ENCODE data around the gene SPNS3. TPM values are rescaled to one million over a fixed set of nuclear protein-coding genes. Genes with fewer than 3 reads are reported as not detected.
A peak's percentile ranks its signal among the peaks of the same experiment; 100 is the strongest.

SPNS3 gene
- total RNA-seq, 2 experiments from 2014 or later = 14.1 to 14.2 TPM

DNA sequence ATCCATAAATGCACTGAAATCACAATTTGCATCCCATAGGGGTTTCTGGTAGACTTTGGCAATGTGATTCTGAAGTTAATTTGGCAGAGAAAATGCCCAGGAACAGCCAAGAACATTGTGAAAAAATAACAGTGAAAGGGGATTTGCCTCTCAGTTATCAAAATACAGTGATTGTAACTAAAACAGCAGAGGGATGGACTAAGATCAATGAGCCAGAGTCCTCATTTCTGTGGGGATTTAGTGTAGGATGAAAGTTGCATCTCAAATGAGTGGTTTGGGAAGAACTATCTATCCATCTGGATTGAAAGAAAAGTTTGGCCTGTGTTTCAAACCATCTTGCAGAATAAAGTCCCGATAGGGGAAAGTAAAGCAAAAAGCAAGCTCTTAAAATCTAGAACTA is 93.4 kb downstream of the SPNS3 start:
- Mint-ChIP-seq H3K4me3 (no peak overlapping the region), H3K27me3 (peaks cover 12% of the 10 kb centered on the region), H3K4me1 (no peaks in the 10 kb centered on the region), H3K9me3 (no peaks in the 10 kb centered on the region), H3K27ac (no peak overlapping the region), H3K36me3 (ENCODE audit: low read depth) (no peaks in the 10 kb centered on the region)
- ChIA-PET POLR2A (no interaction called here), CTCF (interaction anchor here (0.9 kb wide), 1 partner anchor 30 kb away, joined by 3 read pairs; no protein-coding TSS in a partner anchor)
- DNase-seq = no peak

DNA sequence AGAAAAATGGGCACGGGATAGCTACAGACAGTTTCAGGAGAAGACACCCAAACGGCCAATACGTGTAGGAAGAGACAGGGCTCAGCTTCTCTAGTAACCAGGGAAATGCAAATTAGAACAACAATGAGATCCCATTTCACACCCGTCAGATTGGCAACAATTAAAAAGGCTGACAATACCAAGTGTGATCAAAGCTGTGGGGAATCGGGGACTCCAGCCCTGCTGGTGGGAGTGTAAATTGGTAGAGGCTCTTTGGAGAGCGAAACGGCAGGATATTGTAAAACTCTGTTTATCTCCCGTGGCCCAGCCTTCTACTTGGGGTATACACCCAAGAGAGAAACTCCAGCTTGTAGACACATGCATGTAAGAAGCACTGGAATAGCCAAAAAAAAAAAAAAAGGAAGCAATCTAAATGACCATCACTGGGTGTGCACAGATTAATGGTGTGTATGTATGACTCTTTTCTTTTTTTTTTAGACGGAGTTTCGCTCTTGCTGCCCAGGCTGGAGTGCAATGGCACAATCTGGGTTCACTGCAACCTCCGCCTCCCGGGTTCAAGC is 93.9 kb downstream of the SPNS3 start:
- peaks cover 13% of the 10 kb centered on the region for H3K27me3 Mint-ChIP-seq
- CTCF ChIA-PET = interaction anchor here (0.9 kb wide), 1 partner anchor 29 kb away, joined by 3 read pairs; no protein-coding TSS in a partner anchor
- POLR2A ChIA-PET = no interaction called here
- H3K9me3 Mint-ChIP-seq = no peaks in the 10 kb centered on the region
- no peaks in the 10 kb centered on the region for H3K4me1 Mint-ChIP-seq
- no peaks in the 10 kb centered on the region for H3K36me3 Mint-ChIP-seq (ENCODE audit: low read depth)
- no peak overlapping the region for H3K4me3 Mint-ChIP-seq
- H3K27ac Mint-ChIP-seq = no peak overlapping the region
- no peak for DNase-seq

DNA sequence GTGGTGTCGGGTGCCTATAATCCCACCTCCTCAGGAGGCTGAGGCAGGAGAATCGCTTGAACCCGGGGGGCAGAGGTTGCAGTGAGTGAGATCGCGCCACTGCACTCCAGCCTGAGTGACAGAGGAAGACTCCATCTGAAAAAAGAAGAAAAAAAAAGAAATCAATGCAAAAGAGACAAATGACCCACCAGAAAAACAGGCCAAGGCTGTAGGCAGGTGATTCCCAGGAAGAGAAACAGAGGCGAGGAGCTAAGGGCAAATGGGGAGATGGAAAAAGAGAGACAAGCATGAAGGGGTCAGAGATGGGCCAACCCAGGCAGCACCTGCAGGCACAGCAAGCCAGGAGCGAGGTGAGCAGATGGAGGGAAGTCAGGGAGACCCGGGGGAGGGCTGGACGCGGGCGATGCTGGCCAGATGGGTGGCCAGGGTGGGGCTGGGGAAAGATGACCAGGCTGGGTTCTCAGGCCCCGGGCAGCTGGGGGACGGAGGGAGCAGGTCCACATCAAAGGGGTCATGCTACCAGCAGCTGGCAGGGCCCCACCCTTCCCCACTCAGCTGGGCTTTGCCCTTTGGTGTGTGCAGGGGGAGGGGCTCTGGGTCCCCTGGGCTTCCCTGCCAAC is 95.9 kb downstream of the SPNS3 start:
- POLR2A ChIA-PET = no interaction called here
- CTCF ChIA-PET = no interaction called here
- Mint-ChIP-seq H3K4me1 (no peaks in the 10 kb centered on the region), H3K27me3 (peaks cover 16% of the 10 kb centered on the region), H3K4me3 (no peak overlapping the region), H3K36me3 (ENCODE audit: low read depth) (no peaks in the 10 kb centered on the region), H3K9me3 (no peaks in the 10 kb centered on the region), H3K27ac (no peak overlapping the region)
- no peak for DNase-seq

DNA sequence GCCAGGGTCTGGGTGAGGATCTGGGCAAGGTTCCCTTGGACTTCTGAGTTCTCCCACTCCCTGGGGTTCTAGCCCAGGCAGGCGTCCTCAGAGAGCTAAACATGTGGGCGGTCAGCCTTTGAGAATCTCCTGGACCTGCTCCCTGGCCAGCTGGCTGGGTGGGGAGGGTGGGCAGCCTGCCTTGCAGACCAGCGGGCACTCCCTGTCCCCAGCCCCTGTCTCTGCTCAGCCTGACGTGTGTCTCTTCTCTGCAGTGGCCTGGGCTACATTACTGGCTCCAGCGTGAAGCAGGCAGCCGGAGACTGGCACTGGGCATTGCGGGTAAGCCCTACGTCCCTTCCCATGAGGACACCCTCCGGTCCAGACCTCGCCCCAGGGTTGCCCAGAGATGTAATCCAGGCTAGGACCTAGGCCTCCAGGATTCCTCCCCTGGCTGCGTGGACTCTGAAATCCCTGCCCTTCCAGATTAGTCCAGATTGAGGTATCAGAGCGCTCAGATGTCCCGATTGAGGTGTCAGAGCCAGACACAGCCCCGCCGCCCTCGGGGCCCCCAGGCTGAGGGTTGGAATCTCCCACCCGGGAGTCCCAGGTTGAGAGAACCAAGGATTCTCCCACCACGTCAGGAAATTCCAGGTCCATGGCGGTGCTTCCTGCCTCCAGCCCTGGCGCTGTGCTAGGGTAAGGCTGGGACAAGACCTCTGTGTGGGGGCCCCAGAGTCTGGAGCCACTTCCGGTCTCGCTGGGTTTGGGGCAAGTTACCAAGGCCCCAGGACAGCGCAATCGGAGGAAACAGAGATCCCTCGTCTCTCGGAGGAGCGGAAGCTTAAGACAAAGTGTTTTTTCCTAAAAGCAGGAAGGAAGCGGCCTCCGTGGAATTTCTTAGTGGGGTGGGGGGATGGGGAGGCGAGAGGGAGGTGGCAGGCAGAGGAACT is 97.3 kb downstream of the SPNS3 start:
- Mint-ChIP-seq H3K9me3 (no peaks in the 10 kb centered on the region), H3K4me3 (no peak overlapping the region), H3K27me3 (peaks cover 13% of the 10 kb centered on the region), H3K36me3 (ENCODE audit: low read depth) (no peaks in the 10 kb centered on the region), H3K4me1 (no peaks in the 10 kb centered on the region), H3K27ac (no peak overlapping the region)
- ChIA-PET POLR2A (no interaction called here), CTCF (no interaction called here)
- no peak for DNase-seq

DNA sequence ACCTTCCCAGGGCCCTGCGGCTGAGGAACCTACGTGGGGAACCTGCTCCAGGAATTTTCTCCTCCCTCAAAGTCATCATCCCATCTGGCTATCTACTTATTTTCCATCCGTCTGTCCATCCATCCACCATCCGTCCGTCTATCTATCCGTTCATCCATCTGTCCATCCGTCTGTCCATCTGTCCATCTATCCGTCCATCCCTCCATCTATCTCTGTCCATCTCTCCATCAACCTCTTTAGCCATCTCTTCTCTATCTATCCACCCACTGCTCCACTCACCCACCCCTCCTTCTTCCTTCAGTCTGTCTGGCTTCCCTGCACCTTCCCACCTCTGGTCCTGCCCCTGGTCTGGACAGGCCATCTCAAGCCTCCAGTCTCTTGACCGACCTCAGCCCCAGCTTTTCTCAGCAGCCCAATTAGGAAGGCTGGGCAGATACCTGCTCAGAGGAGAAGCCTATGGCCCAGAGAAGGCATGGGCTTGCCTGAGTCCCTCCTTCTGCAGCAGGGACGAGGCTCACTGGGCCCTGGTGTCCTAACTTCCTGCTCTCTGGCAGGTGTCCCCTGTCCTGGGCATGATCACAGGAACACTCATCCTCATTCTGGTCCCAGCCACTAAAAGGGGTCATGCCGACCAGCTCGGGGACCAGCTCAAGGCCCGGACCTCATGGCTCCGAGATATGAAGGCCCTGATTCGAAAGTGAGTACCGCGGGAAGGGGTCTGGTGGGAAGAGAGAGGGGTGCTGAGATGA is 98.4 kb downstream of the SPNS3 start:
- H3K4me1 Mint-ChIP-seq = no peaks in the 10 kb centered on the region
- ChIA-PET CTCF (no interaction called here), POLR2A (no interaction called here)

DNA sequence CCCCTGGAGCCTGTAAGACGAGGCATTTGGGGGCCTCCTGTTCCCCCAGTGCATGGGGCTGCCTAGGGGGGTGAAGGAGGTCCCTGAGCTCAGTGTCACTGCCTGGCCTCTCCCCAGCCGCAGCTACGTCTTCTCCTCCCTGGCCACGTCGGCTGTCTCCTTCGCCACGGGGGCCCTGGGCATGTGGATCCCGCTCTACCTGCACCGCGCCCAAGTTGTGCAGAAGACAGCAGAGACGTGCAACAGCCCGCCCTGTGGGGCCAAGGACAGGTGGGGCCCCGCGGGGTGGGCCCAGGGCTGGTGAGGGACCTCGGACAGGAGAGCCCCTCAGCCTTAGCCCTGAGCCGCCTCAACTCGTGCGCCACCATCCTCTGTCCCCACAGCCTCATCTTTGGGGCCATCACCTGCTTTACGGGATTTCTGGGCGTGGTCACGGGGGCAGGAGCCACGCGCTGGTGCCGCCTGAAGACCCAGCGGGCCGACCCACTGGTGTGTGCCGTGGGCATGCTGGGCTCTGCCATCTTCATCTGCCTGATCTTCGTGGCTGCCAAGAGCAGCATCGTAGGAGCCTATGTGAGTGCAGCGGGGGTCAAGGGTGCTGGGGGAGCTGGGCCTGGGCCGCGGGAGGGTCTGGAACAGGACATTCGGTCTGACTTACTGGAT is 99.3 kb downstream of the SPNS3 start:
- H3K4me1 Mint-ChIP-seq = no peaks in the 10 kb centered on the region
- H3K27me3 Mint-ChIP-seq = peaks cover 10% of the 10 kb centered on the region
- H3K9me3 Mint-ChIP-seq = no peaks in the 10 kb centered on the region
- no peak overlapping the region for H3K4me3 Mint-ChIP-seq
- H3K36me3 Mint-ChIP-seq (ENCODE audit: low read depth) = no peaks in the 10 kb centered on the region
- no peak overlapping the region for H3K27ac Mint-ChIP-seq
- DNase-seq = no peak
- POLR2A ChIA-PET = no interaction called here
- CTCF ChIA-PET = no interaction called here

More for the DNA sequence above, 98.4 kb downstream of the SPNS3 start:
- H3K36me3 Mint-ChIP-seq (ENCODE audit: low read depth) = no peaks in the 10 kb centered on the region
- no peak for DNase-seq
- H3K4me3 Mint-ChIP-seq = no peak overlapping the region
- H3K27me3 Mint-ChIP-seq = peaks cover 10% of the 10 kb centered on the region
- no peak overlapping the region for H3K27ac Mint-ChIP-seq
- H3K9me3 Mint-ChIP-seq = no peaks in the 10 kb centered on the region

DNA sequence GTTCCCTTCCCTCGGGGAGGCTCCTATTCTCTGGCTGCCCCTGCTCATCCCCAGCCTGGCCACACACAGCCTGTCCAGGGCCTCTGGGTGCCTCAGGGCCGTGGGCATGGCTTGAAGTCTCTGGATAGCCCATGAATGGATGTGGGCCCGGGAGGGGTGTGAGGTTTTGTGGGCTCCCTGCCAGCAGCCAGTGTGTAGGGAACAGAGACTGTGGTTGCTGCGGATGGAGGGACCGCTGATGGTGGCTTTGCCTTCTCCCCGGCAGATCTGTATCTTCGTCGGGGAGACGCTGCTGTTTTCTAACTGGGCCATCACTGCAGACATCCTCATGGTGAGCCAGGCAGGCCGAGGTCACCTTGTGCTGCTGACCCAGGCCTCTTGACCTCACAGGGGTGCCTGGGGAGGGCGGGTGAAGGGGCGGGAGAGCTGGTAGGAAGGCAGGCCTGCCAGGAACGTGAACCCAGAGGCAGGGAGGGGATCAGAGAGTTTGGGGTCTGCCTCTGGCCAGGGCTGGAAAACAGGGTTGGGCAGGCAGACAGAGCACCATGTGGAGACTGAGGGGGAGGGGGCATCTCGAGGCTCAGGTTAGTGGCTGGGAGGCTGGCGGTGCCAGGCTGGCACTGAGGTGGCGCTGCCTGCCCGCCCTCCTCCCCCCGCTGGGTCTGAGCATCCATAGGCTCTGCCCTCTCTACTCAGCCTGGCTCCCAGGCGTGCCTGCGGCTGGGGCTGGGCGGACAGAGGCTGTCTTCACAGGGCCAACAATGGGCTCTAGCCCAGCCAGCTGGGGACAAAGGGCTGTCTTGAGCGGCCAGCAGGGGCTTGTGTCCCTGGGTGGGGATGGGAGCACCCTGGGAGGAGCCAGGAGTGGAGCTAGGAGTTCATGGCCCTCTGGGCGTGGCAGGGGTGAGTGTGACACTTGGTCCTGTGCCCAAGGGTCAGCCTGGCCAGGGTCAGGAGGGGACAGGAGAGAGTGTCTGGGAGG is 100.1 kb downstream of the SPNS3 start:
- ChIA-PET POLR2A (no interaction called here), CTCF (no interaction called here)
- no peaks in the 10 kb centered on the region for H3K4me1 Mint-ChIP-seq
- no peaks in the 10 kb centered on the region for H3K36me3 Mint-ChIP-seq (ENCODE audit: low read depth)
- H3K4me3 Mint-ChIP-seq = no peak overlapping the region
- peak; percentile 30 for DNase-seq
- H3K9me3 Mint-ChIP-seq = no peaks in the 10 kb centered on the region
- peaks cover 8% of the 10 kb centered on the region for H3K27me3 Mint-ChIP-seq
- H3K27ac Mint-ChIP-seq = no peak overlapping the region

DNA sequence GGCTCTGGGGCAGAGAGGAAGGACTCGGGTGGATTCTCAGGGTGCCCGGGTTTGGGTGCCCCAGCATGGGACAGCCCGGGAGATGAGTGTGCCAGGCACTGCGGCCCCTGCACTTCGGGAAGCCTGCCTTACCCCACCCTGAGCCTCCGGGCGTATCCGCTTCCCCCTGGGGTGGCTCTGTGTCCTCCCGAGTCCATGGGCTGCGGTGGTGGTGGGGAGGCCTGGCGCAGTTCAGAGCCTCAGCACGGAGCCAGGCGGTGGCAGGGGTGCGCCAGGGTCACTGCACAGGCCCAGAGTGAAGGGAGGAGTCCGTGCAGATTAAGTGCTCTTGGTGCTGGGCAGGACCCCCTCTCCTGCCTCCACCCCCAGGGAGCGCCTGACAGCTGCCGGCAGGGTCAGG is 100.8 kb downstream of the SPNS3 start:
- H3K4me3 Mint-ChIP-seq = no peak overlapping the region
- H3K27me3 Mint-ChIP-seq = peaks cover 8% of the 10 kb centered on the region
- no peaks in the 10 kb centered on the region for H3K9me3 Mint-ChIP-seq
- ChIA-PET POLR2A (no interaction called here), CTCF (no interaction called here)
- H3K36me3 Mint-ChIP-seq (ENCODE audit: low read depth) = peaks cover under 1% of the 10 kb centered on the region
- no peaks in the 10 kb centered on the region for H3K4me1 Mint-ChIP-seq
- DNase-seq = no peak
- H3K27ac Mint-ChIP-seq = no peak overlapping the region

DNA sequence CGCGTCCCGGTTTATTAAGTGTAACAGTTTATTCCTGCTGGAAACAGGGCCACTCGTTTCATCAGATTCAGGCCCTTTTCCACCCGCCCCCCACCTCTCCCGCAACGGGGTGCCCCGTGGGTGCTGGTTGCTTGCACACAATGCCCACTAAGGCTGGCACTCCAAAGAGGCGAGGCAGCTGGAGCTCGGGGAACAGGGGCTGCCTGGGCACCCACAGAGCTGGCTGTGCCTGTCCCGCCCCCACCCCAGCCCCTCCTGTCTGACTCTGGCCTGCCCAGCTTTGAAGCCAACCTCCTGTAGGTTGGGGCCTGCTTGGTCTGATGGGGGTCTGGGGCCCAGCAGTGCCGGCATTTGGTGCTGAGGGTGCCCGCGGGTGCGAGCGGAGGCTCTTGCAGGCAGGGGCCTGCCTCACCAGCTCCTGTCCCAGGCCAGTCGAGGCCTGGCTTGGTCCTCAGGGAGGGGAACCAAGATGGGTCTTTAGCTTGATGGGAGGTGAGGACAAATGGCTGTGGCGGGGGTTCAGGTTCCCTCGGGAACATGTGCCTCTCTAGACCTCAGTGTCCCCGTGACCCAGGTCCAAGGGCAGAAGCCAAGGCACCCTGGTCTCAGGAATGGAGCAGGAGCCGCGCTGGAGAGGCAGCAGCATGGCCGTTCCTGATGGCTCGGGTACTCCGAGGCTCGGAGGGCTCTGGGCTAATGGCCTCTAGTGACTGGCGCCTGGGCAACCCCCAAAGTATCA is 101.4 kb downstream of the SPNS3 start:
- POLR2A ChIA-PET = no interaction called here
- peaks cover 7% of the 10 kb centered on the region for H3K27me3 Mint-ChIP-seq

DNA sequence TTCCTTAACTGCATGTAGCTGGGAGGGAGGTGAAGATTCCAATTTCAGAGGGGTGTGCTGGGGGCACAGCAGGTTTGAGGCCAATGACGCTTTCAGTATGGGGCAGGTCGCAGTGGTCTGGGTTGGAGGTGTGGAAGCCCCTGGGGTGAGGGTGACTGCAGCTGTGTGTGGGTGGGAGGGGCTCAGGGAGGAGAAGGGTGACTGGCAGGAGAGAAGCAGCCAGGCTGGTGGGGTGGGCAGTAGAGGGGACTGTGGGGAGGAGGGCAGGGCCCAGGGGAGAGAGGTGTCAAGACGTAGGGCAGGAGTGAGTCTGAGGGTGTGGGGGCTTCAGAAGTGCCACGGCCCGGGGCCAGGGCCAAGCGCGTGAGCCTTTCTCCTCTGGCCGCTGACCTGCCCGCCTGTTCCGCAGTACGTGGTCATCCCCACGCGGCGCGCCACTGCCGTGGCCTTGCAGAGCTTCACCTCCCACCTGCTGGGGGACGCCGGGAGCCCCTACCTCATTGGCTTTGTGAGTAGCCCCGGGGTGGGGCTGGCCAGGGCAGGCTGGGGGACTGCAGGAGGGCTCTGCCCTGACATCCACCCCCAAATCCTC is 102.0 kb downstream of the SPNS3 start:
- no peak overlapping the region for H3K27ac Mint-ChIP-seq
- H3K36me3 Mint-ChIP-seq (ENCODE audit: low read depth) = peaks cover 4% of the 10 kb centered on the region
- CTCF ChIA-PET = interaction anchor here (1.6 kb wide), 1 partner anchor 115 kb away, joined by 3 read pairs; no protein-coding TSS in a partner anchor
- POLR2A ChIA-PET = no interaction called here
- peaks cover 7% of the 10 kb centered on the region for H3K27me3 Mint-ChIP-seq
- no peaks in the 10 kb centered on the region for H3K9me3 Mint-ChIP-seq
- H3K4me1 Mint-ChIP-seq = no peaks in the 10 kb centered on the region
- H3K4me3 Mint-ChIP-seq = no peak overlapping the region
- DNase-seq = no peak

More for the DNA sequence above, 101.4 kb downstream of the SPNS3 start:
- Mint-ChIP-seq H3K4me1 (no peaks in the 10 kb centered on the region), H3K27ac (no peak overlapping the region), H3K4me3 (no peak overlapping the region), H3K9me3 (no peaks in the 10 kb centered on the region), H3K36me3 (ENCODE audit: low read depth) (peaks cover 4% of the 10 kb centered on the region)
- no peak for DNase-seq
- CTCF ChIA-PET = interaction anchor here (1.6 kb wide), 1 partner anchor 114 kb away, joined by 3 read pairs; no protein-coding TSS in a partner anchor

DNA sequence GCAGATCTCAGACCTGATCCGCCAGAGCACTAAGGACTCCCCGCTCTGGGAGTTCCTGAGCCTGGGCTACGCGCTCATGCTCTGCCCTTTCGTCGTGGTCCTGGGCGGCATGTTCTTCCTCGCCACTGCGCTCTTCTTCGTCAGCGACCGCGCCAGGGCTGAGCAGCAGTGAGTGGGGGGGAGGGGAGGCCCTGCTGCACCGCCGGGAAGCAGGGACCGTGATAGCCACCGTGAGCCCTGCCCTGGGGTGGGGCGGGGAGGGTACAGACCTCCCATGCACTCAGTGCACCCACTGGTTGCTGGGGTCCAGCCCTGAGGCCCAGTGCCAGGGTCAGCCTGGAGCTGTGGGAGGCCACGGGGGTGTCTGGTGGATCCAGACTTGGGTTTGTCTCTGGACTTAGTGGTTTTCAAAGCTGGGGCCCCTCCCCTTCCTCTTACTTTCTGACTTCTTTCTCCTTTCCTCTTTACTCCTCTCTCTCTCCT is 102.6 kb downstream of the SPNS3 start:
- Mint-ChIP-seq H3K27me3 (peaks cover 7% of the 10 kb centered on the region), H3K36me3 (ENCODE audit: low read depth) (peaks cover 4% of the 10 kb centered on the region), H3K4me3 (no peak overlapping the region), H3K27ac (no peak overlapping the region), H3K9me3 (no peaks in the 10 kb centered on the region), H3K4me1 (no peaks in the 10 kb centered on the region)
- no peak for DNase-seq
- CTCF ChIA-PET = interaction anchor here (1.6 kb wide), 1 partner anchor 116 kb away, joined by 3 read pairs; no protein-coding TSS in a partner anchor
- POLR2A ChIA-PET = no interaction called here
